HepG2 (cell line): ENCODE data around the gene TOB1. TPM values are rescaled to one million over a fixed set of nuclear protein-coding genes. Genes with fewer than 3 reads are reported as not detected.
A peak's percentile ranks its signal among the peaks of the same experiment; 100 is the strongest.

Experiments used
- CTCF ChIP-seq: sonication (generic); formaldehyde crosslinking; IDR thresholded peaks from 2 replicates; pipeline ENCODE4 v1.5.0; 2020; ENCODE audit warnings: mild to moderate bottlenecking, missing genetic modification reagents, moderate library complexity
- HDAC6 ChIP-seq: fragments of 200-600 bp; sonication (generic); IDR thresholded peaks from 2 replicates; pipeline ENCODE4 v1.7.0; 2017; ENCODE audit warnings: mild to moderate bottlenecking, antibody characterized with exemption, low read length, low read depth
- HES4 ChIP-seq: sonication (generic); formaldehyde crosslinking; IDR thresholded peaks from 2 replicates; pipeline ENCODE4 v1.9.0; 2021; ENCODE audit warnings: mild to moderate bottlenecking, missing genetic modification reagents, borderline replicate concordance
- KDM5B ChIP-seq: sonication (generic); formaldehyde crosslinking; IDR thresholded peaks from 2 replicates; pipeline ENCODE4 v1.4.0; 2020; ENCODE audit warnings: missing genetic modification reagents, mild to moderate bottlenecking, borderline replicate concordance
- MTA1 ChIP-seq: sonication (generic); formaldehyde crosslinking; IDR thresholded peaks from 2 replicates; pipeline ENCODE4 v1.4.0; 2020; ENCODE audit warnings: missing genetic modification reagents, mild to moderate bottlenecking, borderline replicate concordance
- NFYC ChIP-seq: IDR thresholded peaks from 2 replicates; pipeline ENCODE4 v1.6.1; 2016; ENCODE audit warnings: missing genetic modification reagents, missing compliant biosample characterization
- SIX1 ChIP-seq: sonication (generic); formaldehyde crosslinking; IDR thresholded peaks from 2 replicates; pipeline ENCODE4 v1.4.0; 2020; ENCODE audit warnings: missing genetic modification reagents, borderline replicate concordance
- SOX6 ChIP-seq, 2 experiments: fragments of 450-650 bp in 1 of 2; sonication (generic) in 1 of 2; formaldehyde crosslinking in 1 of 2; IDR thresholded peaks; 2 replicates each; pipeline versions ENCODE4 v1.4.0 to v1.6.1; 2017 to 2020; ENCODE audit warnings: antibody characterized with exemption in 1 of 2, mild to moderate bottlenecking in 1 of 2, missing genetic modification reagents in 1 of 2
- U2AF1 ChIP-seq: fragments of 200-400 bp; formaldehyde crosslinking; optimal IDR thresholded peaks from 2 replicates; pipeline ENCODE3; 2017; ENCODE audit warnings: mild to moderate bottlenecking, low read depth, low read length
- ZBTB7B ChIP-seq: sonication (generic); formaldehyde crosslinking; IDR thresholded peaks from 2 replicates; pipeline ENCODE4 v1.4.0; 2020; ENCODE audit warnings: missing genetic modification reagents
- ZNF317 ChIP-seq: sonication (generic); formaldehyde crosslinking; IDR thresholded peaks from 2 replicates; pipeline ENCODE4 v1.5.0; 2020; ENCODE audit warnings: mild to moderate bottlenecking, missing genetic modification reagents
- ZNF576 ChIP-seq: sonication (generic); formaldehyde crosslinking; IDR thresholded peaks from 2 replicates; pipeline ENCODE4 v1.4.0; 2020; ENCODE audit warnings: mild to moderate bottlenecking, missing genetic modification reagents
- ZNF879 ChIP-seq: sonication (generic); formaldehyde crosslinking; IDR thresholded peaks from 2 replicates; pipeline ENCODE4 v1.8.1; 2023; ENCODE audit warnings: missing genetic modification reagents
- ZSCAN9 ChIP-seq: IDR thresholded peaks from 2 replicates; pipeline ENCODE4 v1.6.1; 2016; ENCODE audit warnings: borderline replicate concordance
- polyA plus RNA-seq, 8 experiments: library from polyadenylated mRNA; depleted of rRNA in 3 of 8; stranded (reverse) in 7 of 8; unstranded in 1 of 8; fragments of >200 nt; fragmentation: Illumina TruSeq in 4 of 8; extraction: Trizol in 4 of 8; gene quantifications; 2 replicates each; pipeline versions ENCODE4 v1.2.1 to v1.2.3, GENCODE V29; 2011 to 2016; ENCODE audit warnings: low read depth in 4 of 8, missing spikeins in 1 of 8, mixed read lengths in 1 of 8; ENCODE audit not compliant: insufficient read depth in 1 of 8
- total RNA-seq, 5 experiments: library from RNA; depleted of rRNA; stranded (reverse); fragments of >200 nt; fragmentation: Illumina TruSeq; extraction: Trizol; gene quantifications; 2 replicates each; pipeline ENCODE4 v1.2.3, GENCODE V29; 2016; ENCODE audit warnings: low read depth in 1 of 5
- TF ChIP-seq, protein P1 (sequence below): sonication (generic); formaldehyde crosslinking; IDR thresholded peaks from 2 replicates; pipeline ENCODE4 v1.5.1; 2020; ENCODE audit warnings: missing genetic modification reagents, mild to moderate bottlenecking, borderline replicate concordance
- TF ChIP-seq, protein P2 (sequence below): sonication (generic); formaldehyde crosslinking; conservative IDR thresholded peaks from 2 replicates; pipeline ENCODE4 v1.8.1; 2023; ENCODE audit warnings: missing genetic modification reagents

The TOB1 gene
- total and polyA plus RNA-seq, 2 of the 13 experiments (the other 11 are each of a cell fraction or from before 2014, with no cell fraction given) = 21.9 to 57.7 TPM

- TF ChIP-seq, protein P1, sequence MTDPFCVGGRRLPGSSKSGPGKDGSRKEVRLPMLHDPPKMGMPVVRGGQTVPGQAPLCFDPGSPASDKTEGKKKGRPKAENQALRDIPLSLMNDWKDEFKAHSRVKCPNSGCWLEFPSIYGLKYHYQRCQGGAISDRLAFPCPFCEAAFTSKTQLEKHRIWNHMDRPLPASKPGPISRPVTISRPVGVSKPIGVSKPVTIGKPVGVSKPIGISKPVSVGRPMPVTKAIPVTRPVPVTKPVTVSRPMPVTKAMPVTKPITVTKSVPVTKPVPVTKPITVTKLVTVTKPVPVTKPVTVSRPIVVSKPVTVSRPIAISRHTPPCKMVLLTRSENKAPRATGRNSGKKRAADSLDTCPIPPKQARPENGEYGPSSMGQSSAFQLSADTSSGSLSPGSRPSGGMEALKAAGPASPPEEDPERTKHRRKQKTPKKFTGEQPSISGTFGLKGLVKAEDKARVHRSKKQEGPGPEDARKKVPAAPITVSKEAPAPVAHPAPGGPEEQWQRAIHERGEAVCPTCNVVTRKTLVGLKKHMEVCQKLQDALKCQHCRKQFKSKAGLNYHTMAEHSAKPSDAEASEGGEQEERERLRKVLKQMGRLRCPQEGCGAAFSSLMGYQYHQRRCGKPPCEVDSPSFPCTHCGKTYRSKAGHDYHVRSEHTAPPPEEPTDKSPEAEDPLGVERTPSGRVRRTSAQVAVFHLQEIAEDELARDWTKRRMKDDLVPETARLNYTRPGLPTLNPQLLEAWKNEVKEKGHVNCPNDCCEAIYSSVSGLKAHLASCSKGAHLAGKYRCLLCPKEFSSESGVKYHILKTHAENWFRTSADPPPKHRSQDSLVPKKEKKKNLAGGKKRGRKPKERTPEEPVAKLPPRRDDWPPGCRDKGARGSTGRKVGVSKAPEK = 0 out of 2 replicates have a peak, but pooled peaks have one; percentile 67
- no peak for TF ChIP-seq SOX6 (IDR thresholded peaks at IDR 0.05)
- TF ChIP-seq SOX6 (CRISPR knock-in tag; IDR thresholded peaks at IDR 0.05) = 0 out of 2 replicates have a peak, but pooled peaks have one; percentile 26
- TF ChIP-seq HES4 (CRISPR knock-in tag) = 0 out of 2 replicates have a peak, but pooled peaks have one; percentile 22
- TF ChIP-seq CTCF (CRISPR knock-in tag) = peak; percentile 92
- peak; percentile 64 for TF ChIP-seq U2AF1
- TF ChIP-seq ZNF879 (CRISPR knock-in tag) = no peak
- no peak for TF ChIP-seq NFYC (CRISPR knock-in tag)
- peak; percentile 52; the same call in 1 of the 2 replicates for TF ChIP-seq ZNF317 (CRISPR knock-in tag)
- TF ChIP-seq ZNF576 (CRISPR knock-in tag) = 0 out of 2 replicates have a peak, but pooled peaks have one; percentile 41
- TF ChIP-seq ZBTB7B (CRISPR knock-in tag) = 0 out of 2 replicates have a peak, but pooled peaks have one; percentile 35
- no peak for TF ChIP-seq ZSCAN9
- TF ChIP-seq MTA1 (CRISPR knock-in tag) = peak; percentile 48; the same call in 1 of the 2 replicates
- TF ChIP-seq, protein P2, sequence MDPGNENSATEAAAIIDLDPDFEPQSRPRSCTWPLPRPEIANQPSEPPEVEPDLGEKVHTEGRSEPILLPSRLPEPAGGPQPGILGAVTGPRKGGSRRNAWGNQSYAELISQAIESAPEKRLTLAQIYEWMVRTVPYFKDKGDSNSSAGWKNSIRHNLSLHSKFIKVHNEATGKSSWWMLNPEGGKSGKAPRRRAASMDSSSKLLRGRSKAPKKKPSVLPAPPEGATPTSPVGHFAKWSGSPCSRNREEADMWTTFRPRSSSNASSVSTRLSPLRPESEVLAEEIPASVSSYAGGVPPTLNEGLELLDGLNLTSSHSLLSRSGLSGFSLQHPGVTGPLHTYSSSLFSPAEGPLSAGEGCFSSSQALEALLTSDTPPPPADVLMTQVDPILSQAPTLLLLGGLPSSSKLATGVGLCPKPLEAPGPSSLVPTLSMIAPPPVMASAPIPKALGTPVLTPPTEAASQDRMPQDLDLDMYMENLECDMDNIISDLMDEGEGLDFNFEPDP (CRISPR knock-in tag) = no peak
- no peak for TF ChIP-seq HDAC6
- TF ChIP-seq KDM5B (CRISPR knock-in tag) = peak; percentile 45; the same call in 1 of the 2 replicates
- TF ChIP-seq SIX1 (CRISPR knock-in tag) = no peak
Measured at GRCh38 chr17:50816771-50817751, 49.1 kb downstream of the TOB1 start (continued).
